ENCODE results near the gene MAP3K20.
A peak's percentile ranks its signal among the peaks of the same experiment; 100 is the strongest.
"Not testable (repeated sequence)": the region's sequence is repeated elsewhere in the genome, so short reads cannot be mapped to it uniquely, and the experiment has no call there.

Gene MAP3K20

DNA sequence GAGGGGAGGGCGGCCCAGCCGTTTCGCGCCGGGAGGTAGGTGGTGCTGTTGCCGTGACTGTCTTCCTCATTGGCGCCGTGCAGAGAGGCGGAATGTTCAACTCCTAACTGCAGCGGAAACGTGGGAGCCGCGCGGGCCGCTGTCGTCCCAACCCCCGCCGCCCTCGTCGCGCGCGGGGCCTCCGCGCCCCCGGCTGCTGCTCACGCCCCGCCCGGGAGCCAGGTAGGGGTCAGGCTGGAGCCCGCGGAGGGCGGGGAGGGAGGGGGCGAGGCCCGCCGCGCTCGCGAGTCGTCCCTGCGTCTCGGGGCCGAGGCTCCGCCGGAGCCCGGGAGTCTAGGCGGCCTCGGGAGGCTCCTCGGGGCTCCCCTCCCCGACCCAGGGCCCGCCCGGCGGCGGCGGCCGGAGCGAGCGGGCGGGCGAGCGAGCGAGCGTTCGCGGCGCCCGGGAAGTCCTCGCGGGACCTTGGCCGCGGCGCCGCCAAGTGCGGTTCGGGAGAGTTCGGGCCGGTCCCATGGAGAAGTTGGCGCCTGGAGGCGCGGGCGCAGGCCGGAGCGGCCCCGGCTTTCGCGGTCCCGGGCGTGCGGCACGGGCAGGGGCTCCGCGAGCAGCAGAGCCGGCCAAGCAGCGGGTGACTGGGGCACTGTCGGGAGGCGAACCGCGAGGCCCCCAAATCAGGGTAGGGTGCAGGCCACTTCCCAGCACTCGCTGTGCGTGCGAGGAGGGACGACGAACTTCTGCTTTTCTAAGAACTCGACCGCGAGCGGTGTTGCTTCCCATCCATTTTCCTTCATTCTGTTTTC, at the start of gene MAP3K20:
TSS of gene MAP3K20 (plus strand) at position 66 of the 800 bp plus-strand sequence. CDS start 15,186 bp downstream, outside the sequence.
- peak; percentile 81 for DNase-seq

DNA sequence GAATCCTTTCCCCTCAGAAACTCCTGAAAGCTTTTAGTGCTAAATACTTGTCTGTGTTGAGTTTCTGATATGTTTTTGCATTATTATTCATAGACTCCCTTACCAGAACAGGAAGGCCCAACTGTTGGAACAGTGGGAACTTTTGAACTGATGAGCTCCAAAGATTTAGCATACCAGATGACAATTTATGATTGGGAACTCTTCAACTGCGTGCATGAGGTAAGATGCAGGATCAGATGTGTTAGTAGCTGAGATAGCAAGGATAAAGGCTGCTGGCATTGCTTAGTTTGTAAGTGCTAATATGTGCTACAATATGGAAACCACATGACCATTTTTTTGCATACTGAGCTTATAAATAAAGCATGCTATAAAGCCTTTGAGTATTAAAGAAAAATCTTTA, 49.2 kb upstream of the MAP3K20 start:
- DNase-seq = no peak

DNA sequence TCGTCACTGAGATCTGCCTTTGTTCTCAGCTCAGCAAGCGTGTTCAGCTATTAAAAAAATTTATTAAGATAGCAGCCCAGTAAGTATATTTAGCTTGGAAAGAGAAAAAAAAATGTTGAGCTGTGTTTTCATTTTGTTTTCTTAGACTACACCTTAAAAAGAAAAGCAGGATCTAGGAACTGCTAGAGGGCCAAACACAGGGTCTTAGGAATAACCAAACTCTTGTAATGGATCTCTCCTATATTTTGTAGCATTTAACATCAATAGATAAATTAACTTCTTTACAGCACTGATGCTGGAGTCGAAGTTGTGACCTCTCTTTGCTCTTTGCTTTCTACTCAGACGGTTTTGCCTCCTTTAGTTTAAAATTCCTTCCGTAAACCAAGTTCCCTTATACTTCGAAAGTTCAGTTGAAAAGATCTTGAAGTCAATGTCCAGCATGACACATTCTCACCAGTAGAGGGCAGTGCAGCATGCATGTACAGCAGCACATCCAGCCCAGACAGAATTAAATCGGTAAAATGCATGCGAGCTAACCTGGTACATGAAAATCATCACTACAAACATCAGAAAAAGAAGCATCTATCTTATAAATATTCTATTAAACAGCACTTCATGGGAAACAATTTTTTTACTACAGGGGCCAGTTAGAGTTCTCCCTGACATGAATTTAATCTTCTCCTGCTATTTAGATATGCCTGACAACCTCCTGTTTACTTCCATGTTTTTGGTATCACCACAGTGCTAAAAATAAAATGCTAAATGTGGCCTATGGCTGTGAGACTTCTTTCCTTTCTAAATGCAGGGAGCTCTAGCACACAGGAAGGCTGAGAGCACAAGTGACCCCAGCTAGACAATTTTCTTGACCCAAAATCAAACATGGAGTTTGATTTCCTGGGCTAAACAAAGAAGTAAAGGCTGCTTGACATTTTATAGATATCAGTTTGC, 48.2 kb upstream of the MAP3K20 start:
- peak; percentile 92 for DNase-seq

- no peak for DNase-seq
Observed at GRCh38 chr2:173028141-173028540, 47.5 kb upstream of the MAP3K20 start.

- no peak for DNase-seq
Observed at GRCh38 chr2:173028671-173029070, 47.0 kb upstream of the MAP3K20 start.

DNA sequence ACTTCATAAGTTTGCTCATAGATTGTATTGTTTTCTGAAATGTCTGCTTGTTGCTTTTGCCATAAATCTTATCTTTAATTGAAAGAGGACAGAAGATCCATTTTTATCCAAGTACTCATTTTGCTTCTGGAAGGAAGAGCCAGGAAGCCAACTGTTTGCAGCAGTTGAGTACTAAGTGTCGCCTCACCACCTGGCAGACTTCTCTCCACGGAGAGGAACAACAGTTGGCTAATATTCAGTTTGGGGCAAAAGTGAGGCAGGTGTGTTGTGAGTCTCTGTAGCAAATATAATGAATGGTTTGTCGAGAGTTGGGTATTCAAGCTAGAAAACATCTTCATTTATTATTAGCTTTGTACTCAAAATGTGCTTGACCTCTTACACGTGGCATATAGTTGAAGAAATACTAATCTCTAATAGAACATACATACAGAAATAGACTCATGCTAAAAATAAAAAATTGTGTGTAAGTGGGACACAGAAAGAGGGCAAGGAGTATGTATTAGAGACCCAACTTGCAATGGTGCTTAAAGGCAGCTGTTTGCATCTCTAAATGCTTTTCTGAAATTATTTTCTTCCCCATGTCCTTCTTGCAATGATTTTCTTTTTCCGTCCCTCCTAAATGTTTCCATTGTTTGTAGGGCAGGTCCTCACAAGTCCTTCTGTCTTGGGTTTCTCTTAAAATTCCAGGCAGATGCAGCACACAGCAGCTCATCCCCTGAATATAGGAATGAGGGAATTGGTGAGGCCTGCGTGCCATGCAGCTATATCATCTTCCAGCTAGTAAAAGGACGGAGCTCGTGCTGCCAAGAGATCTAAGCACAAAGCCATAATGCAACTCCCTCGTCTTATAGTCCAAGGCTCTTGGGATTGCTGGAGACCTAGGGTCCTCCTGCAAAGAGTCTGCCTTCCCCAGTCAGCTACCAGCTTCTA, 44.8 kb upstream of the MAP3K20 start:
- DNase-seq = no peak

DNA sequence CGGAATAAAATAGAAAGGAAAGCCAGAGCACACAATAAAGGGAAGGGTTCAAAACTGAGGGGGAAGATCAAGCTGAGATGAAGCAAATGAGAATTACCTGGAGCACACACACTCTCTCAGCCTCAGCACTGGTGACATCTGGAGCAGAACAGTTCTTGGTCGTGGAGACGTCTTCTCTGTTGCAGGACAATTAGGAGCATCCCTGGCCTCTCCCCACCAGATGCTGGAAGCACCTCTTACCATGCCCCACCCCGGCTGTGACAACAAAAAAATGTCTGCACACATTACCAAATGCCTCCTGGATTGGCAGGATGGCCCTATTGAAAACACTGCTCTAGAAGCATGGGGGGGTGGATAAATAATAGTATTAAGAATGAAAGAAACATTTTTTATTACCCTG, 43.6 kb upstream of the MAP3K20 start:
- DNase-seq = no peak

DNA sequence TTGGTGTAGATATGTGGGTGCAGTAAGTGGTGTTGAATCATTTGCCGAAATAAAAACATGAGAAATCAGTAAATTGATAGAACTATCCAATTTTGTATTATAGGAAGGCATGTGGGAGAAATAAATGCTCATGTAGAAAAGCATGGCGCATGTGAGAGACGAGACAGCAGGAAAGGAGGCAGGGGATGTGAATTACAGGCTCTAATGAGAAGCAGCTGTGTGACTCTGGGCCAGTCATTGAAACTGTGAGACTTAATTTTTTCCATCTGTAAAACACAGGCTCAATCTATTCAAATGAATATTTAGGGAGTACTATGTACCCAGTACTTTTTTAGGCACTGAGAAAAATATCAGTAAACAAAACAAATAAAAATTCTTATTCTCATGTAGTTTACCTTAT, 42.6 kb upstream of the MAP3K20 start:
- no peak for DNase-seq

DNA sequence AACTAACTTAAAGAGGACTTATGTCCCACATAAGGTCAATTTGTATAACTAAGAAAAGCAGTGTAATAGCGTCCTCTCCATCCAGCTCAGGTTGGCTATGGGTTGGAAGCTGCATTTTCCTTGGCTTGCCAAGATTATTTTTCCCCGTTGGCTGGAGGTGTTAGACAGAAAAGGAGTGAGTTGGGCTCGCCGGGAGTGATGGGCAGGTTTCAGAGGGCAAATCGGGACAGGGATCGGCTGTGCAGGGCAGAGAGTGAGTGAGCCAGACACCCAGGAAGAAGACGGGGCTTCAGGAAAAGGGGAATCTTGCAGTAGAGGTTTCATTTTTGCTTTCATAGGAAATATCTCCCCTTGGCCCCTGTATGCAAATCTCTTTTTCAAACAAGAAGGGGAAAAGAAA, 41.5 kb upstream of the MAP3K20 start:
- DNase-seq = no peak

- peak; percentile 78 for DNase-seq
Observed at GRCh38 chr2:173037245-173038120, 38.2 kb upstream of the MAP3K20 start.

- DNase-seq = not testable (repeated sequence)
Observed at GRCh38 chr2:173038257-173038656, 37.4 kb upstream of the MAP3K20 start.

- peak; percentile 57 for DNase-seq
Observed at GRCh38 chr2:173040729-173041128, 34.9 kb upstream of the MAP3K20 start.

- DNase-seq = no peak
Observed at GRCh38 chr2:173043476-173043875, 32.2 kb upstream of the MAP3K20 start.

- no peak for DNase-seq
Observed at GRCh38 chr2:173043897-173044519, 31.6 kb upstream of the MAP3K20 start.

DNA sequence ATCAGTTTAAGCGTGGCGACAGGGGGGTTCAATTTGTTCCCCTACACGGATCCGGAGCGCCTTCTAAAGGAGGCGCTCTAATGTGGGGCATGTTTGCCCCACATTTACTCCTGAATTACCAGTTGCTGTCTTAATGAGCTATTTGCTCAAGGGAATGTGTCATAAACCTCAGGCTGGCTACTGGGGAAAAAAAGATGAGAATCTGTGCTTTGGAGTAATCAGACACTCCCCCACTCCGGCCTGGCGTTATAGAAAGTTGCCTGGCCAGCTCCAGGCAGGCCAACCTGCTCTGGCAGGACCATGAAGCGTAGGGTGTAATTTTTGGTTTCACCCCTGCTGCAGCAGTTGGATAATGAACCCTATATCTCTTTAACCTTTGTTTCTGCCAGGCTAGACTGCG, 31.0 kb upstream of the MAP3K20 start:
- DNase-seq = no peak

DNA sequence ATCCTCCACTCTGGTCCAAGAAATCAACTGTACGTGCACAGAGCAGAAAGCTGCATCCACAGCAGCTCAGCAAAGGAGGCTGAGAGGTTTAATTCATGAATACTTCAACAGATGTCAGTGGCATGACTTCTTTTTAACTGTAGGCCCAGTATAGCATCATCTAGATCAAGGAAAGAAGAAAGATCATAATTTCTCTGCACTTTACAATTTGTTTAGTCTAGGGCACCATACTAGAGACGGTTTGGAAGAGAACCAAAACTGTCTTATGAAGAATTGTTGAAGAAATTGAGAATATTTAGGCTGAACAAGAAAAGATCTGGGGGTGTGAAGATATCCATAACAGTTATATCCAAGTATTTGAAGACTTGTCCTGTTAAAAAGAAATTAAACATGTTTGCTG, 30.5 kb upstream of the MAP3K20 start:
- DNase-seq = no peak

DNA sequence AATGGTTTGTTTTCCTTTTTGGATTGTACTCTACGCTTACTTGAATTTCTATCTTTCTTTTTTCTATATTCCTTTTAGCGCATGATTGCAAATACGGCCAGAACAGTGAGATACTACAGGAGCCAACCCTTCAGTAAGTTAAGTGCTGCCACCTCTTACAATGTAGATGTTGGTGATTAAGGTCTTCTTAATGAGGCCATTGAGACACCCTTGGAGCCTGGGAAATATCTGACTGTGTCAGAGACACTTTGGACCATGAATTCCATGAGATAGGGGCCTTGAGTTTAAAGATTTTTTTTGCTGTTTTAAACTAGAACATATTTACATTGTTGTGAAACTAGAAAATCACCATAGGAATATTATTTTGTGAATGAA, 27.1 kb upstream of the MAP3K20 start:
- DNase-seq = no peak

- DNase-seq = peak; percentile 85
Observed at GRCh38 chr2:173048897-173049661, 26.6 kb upstream of the MAP3K20 start.

GRCh38 chr2:173049831-173050230, 25.8 kb upstream of the MAP3K20 start:
- DNase-seq = peak; percentile 44

DNA sequence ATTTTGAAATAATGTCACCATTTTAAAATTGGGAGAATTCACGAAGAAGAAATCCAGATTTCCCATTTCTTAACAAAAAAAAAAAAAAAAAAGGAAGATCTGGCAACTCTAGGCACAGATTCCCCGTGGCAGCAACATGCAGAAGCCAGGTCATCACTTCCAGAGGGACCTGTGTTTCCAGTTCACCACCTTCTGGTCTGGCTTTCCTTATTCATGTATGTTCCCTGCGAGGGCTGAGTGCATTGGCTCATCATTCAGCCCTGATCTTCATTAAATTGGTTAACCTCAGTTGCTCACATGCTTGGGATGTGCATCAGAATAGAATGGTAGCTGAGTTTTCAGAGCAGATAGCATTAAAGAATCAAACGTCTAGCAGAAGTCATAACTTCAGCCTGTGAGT, 25.0 kb upstream of the MAP3K20 start:
- peak; percentile 25 for DNase-seq

All from NCI-H82 (cell line).